Vagina (tissue), 2 donors: ENCODE data around the gene EYA4.

ENCODE experiments used
- CTCF ChIP-seq, 3 experiments: fragments of 450-650 bp in 2 of 3; fragments of 200-600 bp in 1 of 3; sonication (generic) in 1 of 3; IDR thresholded peaks; one replicate each; pipeline ENCODE4 v1.5.1; 2017 to 2019; ENCODE audit warnings: antibody characterized with exemption in 3 of 3, mild to moderate bottlenecking in 2 of 3, moderate library complexity in 2 of 3
- POLR2A ChIP-seq, 2 donors: fragments of 450-650 bp; IDR thresholded peaks; one replicate each; pipeline ENCODE4 v1.6.1; 2017; ENCODE audit warnings: antibody characterized with exemption in 2 of 2, mild to moderate bottlenecking in 2 of 2, moderate library complexity in 2 of 2

- TF ChIP-seq CTCF (IDR thresholded peaks at IDR 0.05) (no peak), POLR2A (IDR thresholded peaks at IDR 0.05) (no peak)
Observed at GRCh38 chr6:133551847-133552341, 310.7 kb downstream of the EYA4 start.
